Activated T-cell treated with anti-CD3 and anti-CD28 coated beads for 48 hours (primary cell): ENCODE data around the gene OR4P4.

Experiments
- DNase-seq: peaks from one replicate; pipeline ENCODE4 v3.0.0-alpha.2; 2020; ENCODE audit warnings: low read depth

The OR4P4 gene

DNA sequence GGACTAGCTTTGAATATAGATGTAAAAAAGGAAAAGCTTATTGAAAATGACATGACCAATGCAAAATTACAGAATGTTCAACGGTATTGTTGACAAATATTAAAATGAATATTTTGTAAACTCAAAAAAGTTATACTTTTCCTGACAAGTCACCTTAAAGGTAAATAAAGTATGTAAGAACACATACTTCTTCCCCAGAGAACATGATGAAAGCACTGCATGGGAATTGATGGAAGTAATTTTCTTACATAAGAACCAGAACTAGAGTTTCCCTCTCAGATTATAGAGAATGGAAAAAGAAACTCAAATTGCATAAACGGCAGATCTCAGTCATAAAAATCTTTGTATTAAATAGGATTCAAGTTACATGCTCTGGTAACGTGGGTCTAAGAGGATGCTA is at the start of gene OR4P4:
TSS of gene OR4P4 (plus strand) at position 301 of the 400 bp plus-strand sequence.
- no peak for DNase-seq

DNA sequence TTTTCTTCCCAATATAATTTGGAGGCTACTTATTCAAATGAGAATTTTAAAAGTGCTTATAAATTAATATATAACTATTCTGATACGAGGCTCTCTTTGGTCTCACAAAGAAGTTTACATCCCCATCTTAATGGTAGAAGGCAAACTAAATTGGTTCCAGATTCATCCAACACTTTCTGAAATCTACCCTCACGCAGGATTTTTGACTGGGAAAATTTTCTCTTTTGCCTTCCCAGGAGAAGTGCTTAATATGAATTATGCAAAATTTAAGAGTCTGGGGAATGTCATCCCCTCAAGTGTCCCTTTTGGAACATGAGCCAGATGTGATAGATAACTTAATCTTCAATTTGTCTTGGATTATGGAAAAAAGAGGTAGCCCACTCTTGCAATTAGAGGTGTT is 27.4 kb upstream of the OR4P4 start, which contains the start of gene OR4C11:
TSS of gene OR4C11 (minus strand) at position 101 of the 400 bp plus-strand sequence. CDS start 3,272 bp downstream, outside the sequence.
- no peak for DNase-seq

DNA sequence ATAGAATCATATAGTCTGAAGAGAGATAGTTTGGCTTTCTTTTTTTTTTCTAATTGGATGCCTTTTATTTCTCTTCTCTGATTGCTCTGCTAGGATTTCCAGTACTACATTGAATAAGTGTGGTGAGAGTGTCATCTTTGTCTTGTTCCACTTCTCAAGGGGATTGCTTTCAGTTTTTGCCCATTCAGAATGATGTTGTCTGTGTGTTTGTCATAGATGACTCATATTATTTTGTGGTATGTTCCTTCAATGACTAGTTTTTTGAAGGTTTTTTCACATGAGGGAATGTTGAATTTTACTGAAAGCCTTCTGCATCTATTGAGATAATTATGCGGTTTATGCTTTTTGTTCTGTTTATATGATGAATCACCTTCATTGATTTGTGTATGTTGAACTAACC is 10.4 kb upstream of the OR4P4 start:
- DNase-seq: no peak

DNA sequence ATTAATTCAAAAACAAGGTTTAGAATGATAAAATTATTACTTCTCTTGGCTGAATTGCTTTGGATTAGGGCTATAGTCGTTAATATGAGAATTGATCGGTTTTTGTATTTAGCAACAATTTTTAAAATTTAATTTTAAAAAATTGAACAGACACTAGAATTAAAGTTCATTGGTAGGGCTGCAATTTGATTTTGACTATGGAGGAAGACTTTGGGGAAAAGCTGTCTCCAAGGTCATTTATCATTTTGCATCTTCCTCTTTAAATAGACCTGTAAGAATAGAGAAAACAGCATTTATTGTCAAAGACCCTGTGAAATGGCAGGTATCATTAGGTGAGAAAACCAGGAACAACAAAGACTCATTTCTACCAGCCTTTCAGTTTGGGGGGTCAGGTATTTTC is 13.1 kb downstream of the OR4P4 start, which contains the start of gene OR4S2:
TSS of gene OR4S2 (plus strand) at position 301 of the 400 bp plus-strand sequence. CDS start 2,577 bp downstream, outside the sequence.
- DNase-seq: no peak

DNA sequence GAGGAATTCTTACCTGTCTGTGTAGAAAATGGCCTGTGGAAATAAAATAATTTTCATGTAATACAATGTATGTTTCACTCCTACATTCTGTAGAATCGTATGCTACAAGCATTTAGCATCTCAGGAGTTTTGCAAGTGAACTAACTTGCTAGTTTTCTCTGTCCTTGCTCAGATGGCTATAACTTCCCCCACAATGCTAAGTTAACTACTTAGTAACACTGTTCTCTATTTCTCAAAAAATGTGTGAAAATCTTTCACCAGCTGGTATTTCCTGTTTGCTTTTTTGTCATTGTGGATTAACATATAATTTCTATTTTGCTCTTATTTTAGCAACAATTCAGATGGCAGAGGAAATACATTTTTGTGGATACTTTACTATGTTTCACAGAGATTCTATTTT is 17.6 kb downstream of the OR4P4 start:
- no peak for DNase-seq

DNA sequence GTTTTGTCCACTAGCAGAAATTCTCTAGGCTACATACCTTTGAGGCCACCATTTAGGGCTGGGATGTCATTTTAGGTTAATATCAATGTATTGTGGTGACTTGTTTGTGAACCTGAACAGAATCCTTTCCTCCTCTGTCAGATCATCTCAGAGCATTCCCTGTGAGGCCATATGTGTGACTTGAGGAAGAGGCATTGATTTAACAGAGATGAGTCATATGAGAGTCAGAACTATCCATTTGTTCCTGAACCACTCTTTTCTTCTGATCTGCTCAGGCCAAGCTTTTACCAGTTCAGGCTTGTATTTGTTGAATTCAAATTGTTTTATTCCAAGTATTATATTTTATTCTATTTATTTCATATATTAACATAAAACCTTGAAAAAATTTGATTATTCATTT is 20.2 kb downstream of the OR4P4 start:
- DNase-seq: no peak

DNA sequence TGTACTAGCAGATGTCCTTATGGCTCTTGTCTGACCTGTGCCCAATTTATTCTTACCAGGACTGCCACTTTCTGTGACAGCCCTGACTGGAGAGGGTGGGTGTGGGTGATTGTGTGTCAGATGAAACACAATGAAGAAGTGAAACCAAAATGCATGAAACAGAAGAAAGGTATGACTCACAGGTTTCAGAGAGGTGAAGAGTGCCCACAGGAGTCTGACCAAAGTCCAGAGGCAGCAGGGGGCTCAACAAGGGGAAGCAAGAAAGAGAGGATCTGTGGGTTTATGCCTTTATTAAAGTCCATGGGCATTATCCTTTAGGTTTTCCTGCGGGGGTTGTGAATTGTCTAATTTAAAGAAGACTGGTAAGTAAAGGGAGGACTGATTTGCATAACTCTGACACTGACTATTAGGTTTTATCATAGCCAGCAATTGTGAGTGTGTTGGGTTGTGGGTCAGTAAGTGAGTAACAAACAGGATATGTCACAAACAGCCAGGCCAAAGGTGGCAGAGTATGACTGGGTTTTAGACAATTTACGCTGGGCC is 23.2 kb downstream of the OR4P4 start:
- DNase-seq: no peak

DNA sequence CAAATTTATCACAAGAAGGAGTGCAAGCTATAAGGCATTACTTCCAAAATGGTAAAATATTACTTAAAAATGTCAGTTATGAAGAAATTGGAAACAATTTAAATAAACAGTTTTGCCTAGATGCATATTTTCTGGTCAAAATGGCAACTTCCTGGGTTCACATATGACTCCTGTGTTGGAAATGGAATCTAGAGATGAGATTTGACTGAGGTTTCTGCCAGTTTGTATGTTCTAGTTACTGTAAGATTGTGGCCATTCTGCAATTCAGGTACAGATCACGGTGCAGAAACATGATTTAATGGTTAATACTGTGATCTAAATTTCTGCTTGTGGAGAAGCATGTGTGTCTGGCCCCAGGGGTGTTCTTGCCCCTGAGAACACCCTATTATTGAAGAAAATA is 23.7 kb downstream of the OR4P4 start:
- DNase-seq: no peak

DNA sequence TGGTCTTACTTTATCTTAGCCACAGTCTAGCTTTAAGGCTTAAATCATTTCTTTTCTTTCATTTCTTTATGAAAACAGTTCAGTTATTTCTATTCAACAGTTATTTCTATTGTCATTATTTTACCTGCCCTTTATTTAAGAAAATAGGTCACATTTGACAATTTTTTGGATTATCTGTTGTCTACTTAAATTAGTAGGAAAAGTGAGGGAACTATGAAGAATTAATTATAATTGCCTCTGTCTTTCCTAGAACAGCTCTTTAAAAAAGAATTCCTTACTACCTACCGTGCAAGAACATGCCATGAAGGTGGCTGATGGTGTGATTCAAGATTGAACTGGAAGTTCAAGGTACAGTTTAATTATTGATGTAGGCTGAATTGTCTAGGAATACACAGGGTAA is 27.0 kb downstream of the OR4P4 start, which contains the start of gene OR4C6:
TSS of gene OR4C6 (plus strand) at position 301 of the 400 bp plus-strand sequence. CDS start 2,966 bp downstream, outside the sequence.
- DNase-seq: no peak

DNA sequence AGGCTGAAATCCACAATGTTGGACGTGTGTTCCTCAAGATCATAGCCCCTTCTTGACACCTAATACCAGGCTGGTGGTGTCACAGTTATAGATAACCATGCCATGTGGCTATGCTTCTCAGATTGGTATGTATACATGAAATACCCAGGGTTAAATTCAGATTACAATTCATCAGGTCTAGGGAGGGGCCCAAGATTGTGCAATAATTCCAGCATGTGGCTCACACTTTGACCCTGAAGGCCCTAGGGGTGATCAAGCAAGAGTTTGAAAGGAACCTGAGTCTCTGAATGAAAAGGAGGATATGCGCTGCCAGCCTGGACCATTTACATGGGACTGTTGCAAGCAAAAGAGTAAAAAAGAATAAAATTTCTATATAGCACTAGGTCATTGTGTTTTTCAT is 34.5 kb downstream of the OR4P4 start:
- DNase-seq: no peak

DNA sequence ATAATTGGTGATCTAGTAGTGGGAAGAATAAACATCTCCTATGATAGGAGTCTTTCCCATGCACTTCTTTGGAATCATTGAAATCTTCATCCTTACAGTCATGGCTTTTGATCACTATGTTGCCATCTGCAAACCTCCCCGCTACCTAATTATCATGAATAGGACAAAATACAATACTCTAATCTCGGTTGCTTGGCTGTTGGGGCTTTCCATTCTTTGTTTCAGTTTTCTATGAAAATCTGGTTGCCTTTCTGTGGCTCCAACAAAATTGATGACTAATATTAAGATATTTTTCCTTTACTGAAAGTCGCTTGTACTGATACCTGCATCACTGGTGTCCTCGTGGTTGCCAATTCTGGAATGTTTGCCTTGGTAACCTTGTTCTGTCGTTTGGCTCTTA is 38.9 kb downstream of the OR4P4 start:
- no peak for DNase-seq
